Inflammatory macrophage treated with lipopolysaccharide for 1 hour (primary cell): ENCODE data around the gene IQGAP2.
A peak's percentile ranks its signal among the peaks of the same experiment; 100 is the strongest.

ENCODE experiments used
- DNase-seq, 2 donors: peaks; one replicate each; pipeline ENCODE4 v3.0.0-alpha.2; 2020 to 2022

Gene IQGAP2

GRCh38 chr5:76692651-76693050, 289.6 kb downstream of the IQGAP2 start:
- no peak for DNase-seq

DNA sequence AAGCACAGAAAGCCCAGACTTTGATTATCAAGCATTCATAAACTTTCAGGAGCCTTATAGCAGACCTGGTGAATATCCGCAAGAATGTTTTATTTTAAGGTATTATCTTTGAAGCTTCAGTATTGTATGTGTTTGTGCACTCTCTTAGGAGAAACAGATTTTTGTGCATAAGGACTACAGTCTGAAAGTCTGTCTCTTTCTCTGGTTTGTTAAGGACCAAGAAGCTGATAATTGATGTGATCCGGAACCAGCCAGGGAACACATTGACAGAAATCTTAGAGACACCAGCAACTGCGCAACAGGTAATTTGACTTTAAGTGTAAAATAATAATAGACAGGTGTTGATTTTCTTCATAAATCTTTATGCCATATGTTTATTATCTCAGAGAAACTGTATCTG, 290.1 kb downstream of the IQGAP2 start:
- no peak for DNase-seq

- no peak for DNase-seq
Measured at GRCh38 chr5:76694317-76694716, 291.2 kb downstream of the IQGAP2 start.

- DNase-seq = no peak
Measured at GRCh38 chr5:76695346-76695745, 292.3 kb downstream of the IQGAP2 start.

- no peak for DNase-seq
Measured at GRCh38 chr5:76696251-76696650, 293.2 kb downstream of the IQGAP2 start.

DNA sequence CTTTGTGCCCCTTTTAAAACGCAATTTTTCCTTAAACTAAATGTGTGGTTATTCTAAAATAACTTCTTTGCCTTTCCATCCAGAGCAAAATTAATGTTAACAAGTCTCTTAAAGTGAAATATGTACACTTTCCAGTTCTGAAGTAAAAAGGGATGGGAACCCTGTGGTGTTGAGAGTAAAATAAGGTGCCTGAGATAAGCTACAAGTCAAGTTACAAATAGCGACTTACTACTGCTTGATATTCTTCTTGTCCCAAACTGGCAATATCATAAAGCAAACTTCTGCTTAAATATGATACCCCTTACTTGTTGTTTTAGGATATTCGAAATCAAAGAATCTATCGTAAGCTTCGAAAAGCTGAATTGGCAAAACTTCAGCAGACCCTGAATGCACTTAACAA, 294.6 kb downstream of the IQGAP2 start:
- DNase-seq = no peak

DNA sequence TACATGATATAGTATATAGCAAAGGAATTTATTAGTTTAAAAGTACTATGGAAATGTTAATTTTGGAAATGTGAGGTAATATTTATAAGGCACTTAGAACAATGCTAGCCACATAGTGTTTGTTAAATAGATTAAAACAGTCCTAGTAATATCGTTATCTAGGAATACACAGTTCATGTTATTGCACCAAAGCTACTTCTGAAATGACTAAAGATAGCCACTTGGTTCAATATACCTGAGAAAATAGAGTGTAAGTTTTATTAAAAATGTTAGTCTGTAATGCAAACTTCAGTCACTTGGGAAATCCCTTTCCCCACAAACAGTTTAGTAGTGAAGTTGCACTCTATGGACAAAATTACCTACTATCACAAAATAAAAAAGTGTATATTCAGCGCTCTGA, 297.5 kb downstream of the IQGAP2 start:
- no peak for DNase-seq

- no peak for DNase-seq
Measured at GRCh38 chr5:76701298-76701697, 298.2 kb downstream of the IQGAP2 start.

GRCh38 chr5:76703707-76704106, 300.6 kb downstream of the IQGAP2 start:
- no peak for DNase-seq

GRCh38 chr5:76704131-76704663, 301.1 kb downstream of the IQGAP2 start:
- no peak for DNase-seq

DNA sequence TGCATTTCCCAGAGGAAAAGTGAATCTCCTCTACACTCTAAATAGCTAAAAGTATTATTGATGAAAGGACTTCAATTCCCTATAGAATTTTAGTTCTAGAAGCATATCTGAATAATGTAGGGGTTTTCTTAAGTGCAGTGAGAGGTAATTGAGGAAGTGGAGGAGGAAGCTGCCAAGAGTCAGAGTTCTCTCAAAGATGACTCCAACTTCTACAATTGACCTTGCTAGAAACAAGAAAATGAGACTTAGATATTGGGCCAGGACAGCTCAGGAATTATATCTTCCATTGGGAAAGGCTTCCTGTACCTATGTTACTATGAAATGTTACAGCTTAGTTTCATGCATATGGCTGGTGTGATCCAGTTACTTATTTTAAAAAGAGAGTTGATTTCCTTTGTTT, 302.5 kb downstream of the IQGAP2 start:
- DNase-seq = peak; percentile 41 to 47

GRCh38 chr5:76709762-76710161, 306.7 kb downstream of the IQGAP2 start:
- DNase-seq = no peak

DNA sequence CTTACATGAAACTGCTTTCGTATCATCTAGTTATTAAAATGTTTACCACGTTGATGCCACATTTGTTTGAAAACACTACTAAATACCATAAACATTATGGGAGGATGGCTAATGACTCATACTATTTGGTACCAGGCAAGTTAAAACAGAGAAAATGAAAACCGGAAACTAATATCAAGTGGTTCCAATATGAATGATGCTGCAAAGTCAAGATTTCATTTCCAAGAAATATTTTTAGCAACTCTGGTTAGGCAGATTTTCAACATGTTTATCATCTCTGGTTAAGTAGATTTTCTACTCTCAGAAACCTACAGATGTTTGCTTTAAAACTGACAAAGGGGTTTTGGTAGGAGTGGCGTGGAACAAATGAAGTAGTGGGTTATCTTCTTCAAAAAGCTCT, 307.9 kb downstream of the IQGAP2 start:
- no peak for DNase-seq

- no peak for DNase-seq
Measured at GRCh38 chr5:76714751-76715485, 311.8 kb downstream of the IQGAP2 start.

GRCh38 chr5:76715486-76715735, 312.3 kb downstream of the IQGAP2 start:
- DNase-seq = peak in 1 of 2 donors; percentile 35

GRCh38 chr5:76715736-76716455, 312.8 kb downstream of the IQGAP2 start, which contains the start of gene F2R:
Gene F2R, plus strand, starts transcription at chr5:76716126. Its CDS starts 182 bp downstream, at chr5:76716308.
- DNase-seq = peak in 1 of 2 donors; percentile 33

- DNase-seq = no peak
Measured at GRCh38 chr5:76716456-76717157, 313.5 kb downstream of the IQGAP2 start.

- no peak for DNase-seq
Measured at GRCh38 chr5:76717222-76718083, 314.4 kb downstream of the IQGAP2 start.

DNA sequence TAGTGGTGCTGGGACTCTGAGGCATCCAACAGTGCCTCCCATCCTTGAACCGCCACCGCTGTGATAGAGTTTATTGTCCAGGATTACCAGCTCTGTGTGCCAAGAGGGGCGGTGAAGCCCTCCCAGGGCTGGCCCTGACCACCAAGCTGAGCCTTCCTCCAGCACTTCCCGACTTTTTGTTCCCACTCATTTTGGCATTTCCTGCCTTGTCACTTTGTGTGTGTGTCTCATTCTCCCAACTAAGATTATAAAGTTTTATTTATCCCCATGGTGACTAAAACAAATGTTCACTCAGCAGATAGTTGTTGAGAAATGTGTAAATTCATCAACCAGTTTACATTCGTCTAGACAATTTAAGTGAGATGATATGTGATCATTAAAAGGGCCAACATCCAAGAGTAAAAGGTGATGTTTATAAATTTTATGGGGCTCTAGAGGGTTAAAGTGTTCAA, 315.3 kb downstream of the IQGAP2 start:
- no peak for DNase-seq

DNA sequence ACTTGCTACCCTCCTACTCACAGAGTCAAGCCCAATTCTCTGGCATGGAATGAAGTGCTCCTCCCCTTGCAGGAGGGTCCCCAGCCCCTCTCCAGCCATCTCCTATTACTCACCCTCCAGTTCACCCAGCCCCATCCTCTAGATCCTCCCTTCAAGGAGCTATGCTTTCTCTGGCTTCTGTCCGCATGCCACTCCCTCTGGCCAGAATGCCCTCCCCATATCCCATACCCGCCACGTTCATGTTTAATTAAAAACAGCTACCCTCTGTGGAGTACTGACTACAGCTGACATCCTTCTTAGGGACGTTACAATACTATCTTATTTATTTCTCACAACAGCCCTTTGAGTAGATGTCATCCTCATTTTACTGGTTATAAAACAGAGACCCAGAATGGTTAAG, 315.8 kb downstream of the IQGAP2 start:
- DNase-seq = no peak

DNA sequence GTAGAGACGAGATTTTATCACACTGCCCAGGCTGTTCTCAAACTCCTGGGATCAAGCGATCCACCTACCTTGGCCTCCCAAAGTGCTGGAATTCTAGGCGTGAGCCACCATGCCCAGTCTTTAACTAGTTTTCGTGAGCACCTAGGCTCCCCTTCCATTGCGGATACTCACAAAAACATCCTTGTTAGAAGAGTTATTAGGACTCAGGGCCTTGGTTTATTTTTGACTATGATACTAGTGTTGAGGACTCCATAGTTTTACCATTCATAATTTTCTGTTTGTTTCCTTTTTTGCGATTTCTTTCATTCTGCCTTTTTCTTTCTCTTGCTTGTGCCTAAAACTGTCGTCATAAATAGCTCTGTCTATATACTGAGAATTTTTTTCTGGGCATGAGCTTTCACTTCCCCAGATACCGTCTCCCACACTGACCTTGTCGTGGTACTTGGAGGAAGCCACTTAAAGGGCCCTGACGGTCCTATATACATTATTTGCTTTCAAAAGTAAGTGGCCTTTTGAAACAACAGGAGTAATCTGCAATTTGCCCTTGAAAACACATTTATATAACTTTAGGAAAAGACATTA, 318.0 kb downstream of the IQGAP2 start:
- peak; percentile 62 to 74 for DNase-seq

DNA sequence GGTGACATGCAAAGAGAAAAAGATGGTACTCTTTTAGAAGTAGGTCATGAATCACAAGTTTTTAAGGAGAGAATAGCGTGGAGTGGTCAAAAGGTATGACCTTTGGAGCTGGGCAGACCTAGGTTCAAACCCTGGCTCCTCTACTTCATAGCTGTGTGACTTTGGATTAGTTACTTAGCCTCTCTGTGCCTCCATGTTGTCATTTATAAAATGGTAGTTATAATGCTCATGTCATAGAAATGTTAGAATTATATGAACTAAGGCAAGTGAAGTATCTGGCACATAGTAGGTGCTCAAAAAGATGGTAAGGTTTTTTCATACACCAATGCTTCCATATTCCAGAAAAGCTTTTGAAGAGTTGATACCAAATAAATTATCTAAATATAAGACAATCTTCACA, 320.2 kb downstream of the IQGAP2 start:
- no peak for DNase-seq
